ENCODE results near the gene ITGA2. TPM values are rescaled to one million over a fixed set of nuclear protein-coding genes. Genes with fewer than 3 reads are reported as not detected.

The ITGA2 gene
- total RNA-seq, 1 experiment from 2014 or later: 13.6 TPM

DNA sequence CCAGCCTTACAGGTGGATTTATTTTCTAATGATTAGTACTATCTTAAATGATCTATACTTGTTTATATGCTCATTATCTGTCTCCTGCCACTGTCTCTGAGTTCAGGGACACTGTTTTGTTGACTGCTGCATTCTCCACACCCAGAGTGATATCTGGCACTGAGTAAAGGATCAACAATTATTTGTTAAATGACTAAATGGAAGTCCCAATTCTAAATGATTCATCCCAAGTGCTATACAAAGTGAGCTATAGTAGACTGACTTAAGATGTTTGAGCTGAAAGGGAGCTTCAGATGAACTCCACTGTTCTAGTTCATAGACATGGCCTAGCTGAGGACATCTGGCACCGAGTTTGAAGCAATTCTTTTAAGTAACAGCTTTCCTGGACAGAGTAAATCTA lies 40.5 kb downstream of the ITGA2 start:
- DNase-seq: no peak
- no TSS peak for BruUV-seq (replicated peaks)
- H3K4me3 ChIP-seq (ENCODE audit: low read depth, low read length): no peak overlapping the region
- H3K9me3 ChIP-seq: no peaks in the 10 kb centered on the region
- intact Hi-C loops (cut with micrococcal nuclease; ENCODE audit: unreplicated experiment): loop anchor here (2.0 kb wide), 1 partner anchor 15 kb away; no protein-coding TSS in a partner anchor
- Mint-ChIP-seq H3K9me3 (ENCODE audit: unreplicated experiment) (no peaks in the 10 kb centered on the region), H3K4me1 (ENCODE audit: low read depth, unreplicated experiment) (peaks cover 19% of the 10 kb centered on the region), H3K4me3 (ENCODE audit: unreplicated experiment) (no peak overlapping the region), H3K36me3 (ENCODE audit: insufficient read depth, unreplicated experiment) (no peaks in the 10 kb centered on the region), H3K27me3 (ENCODE audit: insufficient read depth, unreplicated experiment) (no peaks in the 10 kb centered on the region), H3K27ac (ENCODE audit: unreplicated experiment) (no peak overlapping the region)
- no peaks in the 10 kb centered on the region for H3K27me3 ChIP-seq (replicated peaks; ENCODE audit: control insufficient read depth, insufficient read depth, low read length)
- TF ChIP-seq CTCF (IDR thresholded peaks at IDR 0.05; ENCODE audit: insufficient read depth in 1 of 2, low read depth in 1 of 2, low read length in 1 of 2, severe bottlenecking in 1 of 2, unreplicated experiment in 1 of 2): no peak
- H3K36me3 ChIP-seq (ENCODE audit: control insufficient read depth, insufficient read depth, low read length): no peaks in the 10 kb centered on the region; the same call in 1 of the 2 replicates
- CTCF ChIA-PET: interaction anchor here (1.3 kb wide), 1 partner anchor 81 kb away, joined by 3 read pairs; no protein-coding TSS in a partner anchor
- H3K4me1 ChIP-seq: peaks cover 31% of the 10 kb centered on the region
- POLR2A ChIA-PET: no interaction called here

GRCh38 chr5:53030893-53031292 lies 41.7 kb downstream of the ITGA2 start:
- Histone ChIP-seq H3K4me1 (peaks cover 31% of the 10 kb centered on the region), H3K4me3 (ENCODE audit: low read depth, low read length) (no peak overlapping the region), H3K36me3 (ENCODE audit: control insufficient read depth, insufficient read depth, low read length) (no peaks in the 10 kb centered on the region; the same call in 1 of the 2 replicates), H3K9me3 (no peaks in the 10 kb centered on the region), H3K27me3 (replicated peaks; ENCODE audit: control insufficient read depth, insufficient read depth, low read length) (no peaks in the 10 kb centered on the region)
- intact Hi-C loops (cut with micrococcal nuclease; ENCODE audit: unreplicated experiment): loop anchor here (2.0 kb wide), 1 partner anchor 16 kb away; no protein-coding TSS in a partner anchor
- DNase-seq: no peak
- ChIA-PET POLR2A (no interaction called here), CTCF (no interaction called here)
- Mint-ChIP-seq H3K27ac (ENCODE audit: unreplicated experiment) (peak overlapping the region; percentile 53), H3K36me3 (ENCODE audit: insufficient read depth, unreplicated experiment) (peaks cover 2% of the 10 kb centered on the region), H3K4me3 (ENCODE audit: unreplicated experiment) (no peak overlapping the region), H3K27me3 (ENCODE audit: insufficient read depth, unreplicated experiment) (no peaks in the 10 kb centered on the region), H3K4me1 (ENCODE audit: low read depth, unreplicated experiment) (peaks cover 22% of the 10 kb centered on the region), H3K9me3 (ENCODE audit: unreplicated experiment) (no peaks in the 10 kb centered on the region)
- TF ChIP-seq CTCF (IDR thresholded peaks at IDR 0.05; ENCODE audit: insufficient read depth in 1 of 2, low read depth in 1 of 2, low read length in 1 of 2, severe bottlenecking in 1 of 2, unreplicated experiment in 1 of 2): no peak
- BruUV-seq (replicated peaks): no TSS peak

GRCh38 chr5:53031695-53032096 lies 42.5 kb downstream of the ITGA2 start:
- no peak overlapping the region for H3K4me3 ChIP-seq (ENCODE audit: low read depth, low read length)
- no peak overlapping the region for H3K4me3 Mint-ChIP-seq (ENCODE audit: unreplicated experiment)
- peaks cover 4% of the 10 kb centered on the region for H3K36me3 Mint-ChIP-seq (ENCODE audit: insufficient read depth, unreplicated experiment)
- H3K4me1 Mint-ChIP-seq (ENCODE audit: low read depth, unreplicated experiment): peaks cover 29% of the 10 kb centered on the region
- no peaks in the 10 kb centered on the region for H3K9me3 ChIP-seq
- H3K27ac Mint-ChIP-seq (ENCODE audit: unreplicated experiment): peak overlapping the region; percentile 53
- no peaks in the 10 kb centered on the region; the same call in 1 of the 2 replicates for H3K36me3 ChIP-seq (ENCODE audit: control insufficient read depth, insufficient read depth, low read length)
- H3K9me3 Mint-ChIP-seq (ENCODE audit: unreplicated experiment): no peaks in the 10 kb centered on the region
- ChIA-PET CTCF (interaction anchor here (1.1 kb wide), 1 partner anchor 83 kb away, joined by 3 read pairs; no protein-coding TSS in a partner anchor), POLR2A (interaction anchor here (0.6 to 0.8 kb wide), 2 partner anchors 26 to 232 kb away, joined by 3 to 5 read pairs; no protein-coding TSS in a partner anchor)
- peaks cover 31% of the 10 kb centered on the region for H3K4me1 ChIP-seq
- no TSS peak for BruUV-seq (replicated peaks)
- peak in 1 of 2 experiments; percentile 19 for DNase-seq
- no peaks in the 10 kb centered on the region for H3K27me3 Mint-ChIP-seq (ENCODE audit: insufficient read depth, unreplicated experiment)
- H3K27me3 ChIP-seq (replicated peaks; ENCODE audit: control insufficient read depth, insufficient read depth, low read length): no peaks in the 10 kb centered on the region
- TF ChIP-seq CTCF (IDR thresholded peaks at IDR 0.05; ENCODE audit: insufficient read depth in 1 of 2, low read depth in 1 of 2, low read length in 1 of 2, severe bottlenecking in 1 of 2, unreplicated experiment in 1 of 2): no peak
- intact Hi-C loops (cut with micrococcal nuclease; ENCODE audit: unreplicated experiment): loop anchor here (2.0 kb wide), 1 partner anchor 17 kb away; no protein-coding TSS in a partner anchor

All from Caco-2 (cell line).